Caco-2 (cell line): Measurements from ENCODE around the gene MED9. TPM values are rescaled to one million over a fixed set of nuclear protein-coding genes. Genes with fewer than 3 reads are reported as not detected.

Experiments used
- BruUV-seq: library from RNA; stranded (reverse); fragments of 400-500 nt; replicated peaks from 2 replicates; lab custom pipeline; 2021; lab: Mats Ljungman, UMichigan
- CTCF ChIA-PET: fragments of 300-600 bp; sonication (Branson Sonifier 250); formaldehyde crosslinking; loops from one replicate; lab custom pipeline; 2022; ENCODE audit warnings: antibody characterized with exemption; lab: Charles Lee
- POLR2A ChIA-PET: fragments of 300-600 bp; sonication (Branson Sonifier 250); formaldehyde crosslinking; loops from one replicate; lab custom pipeline; 2022; ENCODE audit warnings: antibody characterized with exemption; lab: Charles Lee
- DNase-seq, 2 experiments: peaks; one replicate each; pipeline versions ENCODE4 v3.0.0 to v3.0.0-alpha.2; 2020 to 2022
- H3K27me3 ChIP-seq: replicated peaks from 2 replicates; pipeline ENCODE4 v1.6.0; 2011; ENCODE audit warnings: low read length; ENCODE audit not compliant: control insufficient read depth, insufficient read depth
- H3K36me3 ChIP-seq: 2 replicates; pipeline ENCODE4 v1.5.1; 2011; ENCODE audit warnings: low read length; ENCODE audit not compliant: control insufficient read depth, insufficient read depth
- H3K4me1 ChIP-seq: fragments of 250-450 bp; sonication (Bioruptor Pico); 2 replicates; pipeline ENCODE4 v1.5.1; 2020; ENCODE audit warnings: mild to moderate bottlenecking
- H3K4me3 ChIP-seq: 2 replicates; pipeline ENCODE4 v1.5.1; 2011; ENCODE audit warnings: low read depth, mild to moderate bottlenecking, control low read depth, low read length
- H3K9me3 ChIP-seq: fragments of 250-450 bp; sonication (Bioruptor Pico); 2 replicates; pipeline ENCODE4 v1.5.1; 2020; ENCODE audit warnings: mild to moderate bottlenecking, moderate library complexity
- H3K27ac Mint-ChIP-seq: one replicate; pipeline ENCODE4 v1.8.0; 2022; ENCODE audit warnings: mixed read lengths; ENCODE audit not compliant: unreplicated experiment
- H3K27me3 Mint-ChIP-seq: one replicate; pipeline ENCODE4 v1.8.0; 2022; ENCODE audit warnings: mixed read lengths; ENCODE audit not compliant: insufficient read depth, unreplicated experiment
- H3K36me3 Mint-ChIP-seq: one replicate; pipeline ENCODE4 v1.8.0; 2022; ENCODE audit warnings: mild to moderate bottlenecking, mixed read lengths; ENCODE audit not compliant: insufficient read depth, unreplicated experiment
- H3K4me1 Mint-ChIP-seq: one replicate; pipeline ENCODE4 v1.8.0; 2022; ENCODE audit warnings: low read depth, mixed read lengths; ENCODE audit not compliant: unreplicated experiment
- H3K4me3 Mint-ChIP-seq: one replicate; pipeline ENCODE4 v1.8.0; 2022; ENCODE audit warnings: mild to moderate bottlenecking, moderate library complexity, mixed read lengths; ENCODE audit not compliant: unreplicated experiment
- H3K9me3 Mint-ChIP-seq: one replicate; pipeline ENCODE4 v1.8.0; 2022; ENCODE audit warnings: mixed read lengths; ENCODE audit not compliant: unreplicated experiment
- CTCF ChIP-seq, 2 experiments: fragments of 200-600 bp in 1 of 2; IDR thresholded peaks; 1 replicate in 1 of 2; 2 replicates in 1 of 2; pipeline versions ENCODE4 v1.5.1 to v1.8.0; 2011 to 2022; ENCODE audit warnings: antibody characterized with exemption in 1 of 2, control low read depth in 1 of 2, inconsistent platforms in 1 of 2, low read depth in 1 of 2, low read length in 1 of 2, mild to moderate bottlenecking in 1 of 2, moderate library complexity in 1 of 2; ENCODE audit not compliant: insufficient read depth in 1 of 2, severe bottlenecking in 1 of 2, unreplicated experiment in 1 of 2
- intact Hi-C: fragments of 100-400 bp; cut with micrococcal nuclease; formaldehyde crosslinking; loops from one replicate; pipeline ENCODE4 v1.10.0; 2022; ENCODE audit not compliant: unreplicated experiment
- total RNA-seq: library from RNA; stranded (reverse); gene quantifications from 2 replicates; pipeline ENCODE4 v1.2.3, GENCODE V29; 2022

Gene MED9
- total RNA-seq, 1 experiment from 2014 or later: 24.9 TPM

GRCh38 chr17:17523001-17523730 is 46.4 kb downstream of the MED9 start:
- Histone ChIP-seq H3K4me3 (no peak overlapping the region), H3K9me3 (no peaks in the 10 kb centered on the region), H3K27me3 (no peaks in the 10 kb centered on the region), H3K4me1 (no peaks in the 10 kb centered on the region), H3K36me3 (no peaks in the 10 kb centered on the region)
- Mint-ChIP-seq H3K4me3 (no peak overlapping the region), H3K27ac (no peak overlapping the region), H3K4me1 (no peaks in the 10 kb centered on the region), H3K9me3 (no peaks in the 10 kb centered on the region), H3K27me3 (no peaks in the 10 kb centered on the region), H3K36me3 (no peaks in the 10 kb centered on the region)
- intact Hi-C loops: loop anchor here (1.0 kb wide), 1 partner anchor 47 kb away; no protein-coding TSS in a partner anchor
- no peak for TF ChIP-seq CTCF (IDR thresholded peaks at IDR 0.05; ENCODE audit: insufficient read depth in 1 of 2, low read depth in 1 of 2, low read length in 1 of 2, severe bottlenecking in 1 of 2, unreplicated experiment in 1 of 2)
- no TSS peak for BruUV-seq
- no peak for DNase-seq
- ChIA-PET POLR2A (no interaction called here), CTCF (interaction anchor here (0.6 to 1.6 kb wide), 8 partner anchors 15 to 153 kb away, joined by 3 to 9 read pairs (median 5); partner anchors contain the start of gene RASD1)

- Mint-ChIP-seq H3K9me3 (no peaks in the 10 kb centered on the region), H3K4me3 (no peak overlapping the region), H3K4me1 (no peaks in the 10 kb centered on the region), H3K36me3 (no peaks in the 10 kb centered on the region), H3K27me3 (no peaks in the 10 kb centered on the region), H3K27ac (no peak overlapping the region)
- ChIA-PET CTCF (interaction anchor here (0.6 to 1.6 kb wide), 8 partner anchors 15 to 154 kb away, joined by 3 to 9 read pairs (median 5); partner anchors contain the start of gene RASD1), POLR2A (interaction anchor here (0.5 kb wide), 1 partner anchor 27 kb away, joined by 3 read pairs; no protein-coding TSS in a partner anchor)
- TF ChIP-seq CTCF (IDR thresholded peaks at IDR 0.05; ENCODE audit: insufficient read depth in 1 of 2, low read depth in 1 of 2, low read length in 1 of 2, severe bottlenecking in 1 of 2, unreplicated experiment in 1 of 2): no peak
- no peaks in the 10 kb centered on the region for H3K27me3 ChIP-seq
- no peak for DNase-seq
- H3K36me3 ChIP-seq: no peaks in the 10 kb centered on the region
- H3K9me3 ChIP-seq: no peaks in the 10 kb centered on the region
- no peak overlapping the region for H3K4me3 ChIP-seq
- no TSS peak for BruUV-seq
- intact Hi-C loops: loop anchor here (1.0 kb wide), 1 partner anchor 46 kb away; no protein-coding TSS in a partner anchor
- H3K4me1 ChIP-seq: no peaks in the 10 kb centered on the region
Observed at GRCh38 chr17:17523731-17524490, 47.1 kb downstream of the MED9 start.

GRCh38 chr17:17525311-17525710 is 48.5 kb downstream of the MED9 start:
- Mint-ChIP-seq H3K27ac (no peak overlapping the region), H3K4me1 (peaks cover 8% of the 10 kb centered on the region), H3K27me3 (no peaks in the 10 kb centered on the region), H3K9me3 (no peaks in the 10 kb centered on the region), H3K4me3 (no peak overlapping the region), H3K36me3 (no peaks in the 10 kb centered on the region)
- CTCF ChIA-PET: no interaction called here
- intact Hi-C loops: no loop called here
- H3K4me3 ChIP-seq: no peak overlapping the region
- H3K4me1 ChIP-seq: no peaks in the 10 kb centered on the region
- BruUV-seq: no TSS peak
- TF ChIP-seq CTCF (IDR thresholded peaks at IDR 0.05; ENCODE audit: insufficient read depth in 1 of 2, low read depth in 1 of 2, low read length in 1 of 2, severe bottlenecking in 1 of 2, unreplicated experiment in 1 of 2): no peak
- DNase-seq: no peak
- H3K9me3 ChIP-seq: no peaks in the 10 kb centered on the region
- H3K27me3 ChIP-seq: no peaks in the 10 kb centered on the region
- POLR2A ChIA-PET: interaction anchor here (0.6 kb wide), 1 partner anchor 120 kb away, joined by 3 read pairs; no protein-coding TSS in a partner anchor
- H3K36me3 ChIP-seq: no peaks in the 10 kb centered on the region
